Activated CD8-positive, alpha-beta T cell treated with anti-CD3 and anti-CD28 coated beads for 36 hours (primary cell): ENCODE results near the gene DIAPH3. TPM values are rescaled to one million over a fixed set of nuclear protein-coding genes. Genes with fewer than 3 reads are reported as not detected.

ENCODE experiments used
- ATAC-seq: fragments of 200-7000 bp; cut with Tn5 transposase; one replicate; pipeline ENCODE4 v1.10.0; 2021; ENCODE audit warnings: mild to moderate bottlenecking, moderate library complexity
- CTCF ChIA-PET: fragments of 350-600 bp; sonication (Branson Sonifier 250); formaldehyde crosslinking; loops from one replicate; lab custom pipeline; 2021; ENCODE audit warnings: antibody characterized with exemption; lab: Charles Lee
- POLR2A ChIA-PET: fragments of 350-600 bp; sonication (Branson Sonifier 250); formaldehyde crosslinking; loops from one replicate; lab custom pipeline; 2021; ENCODE audit warnings: antibody characterized with exemption; lab: Charles Lee
- DNase-seq: peaks from one replicate; pipeline ENCODE4 v3.0.0-alpha.2; 2020
- H3K27ac Mint-ChIP-seq: one replicate; pipeline ENCODE4 v1.8.0; 2021; ENCODE audit warnings: mild to moderate bottlenecking, mixed read lengths
- H3K27me3 Mint-ChIP-seq: one replicate; pipeline ENCODE4 v1.8.0; 2021; ENCODE audit warnings: mixed read lengths
- H3K36me3 Mint-ChIP-seq: one replicate; pipeline ENCODE4 v1.8.0; 2021; ENCODE audit warnings: low read depth, mixed read lengths
- H3K4me1 Mint-ChIP-seq: one replicate; pipeline ENCODE4 v1.8.0; 2021; ENCODE audit warnings: low read depth, mixed read lengths
- H3K4me3 Mint-ChIP-seq: one replicate; pipeline ENCODE4 v1.8.0; 2021; ENCODE audit warnings: mild to moderate bottlenecking, moderate library complexity, mixed read lengths
- H3K9me3 Mint-ChIP-seq: one replicate; pipeline ENCODE4 v1.8.0; 2021; ENCODE audit warnings: mixed read lengths
- intact Hi-C: fragments of 100-400 bp; cut with micrococcal nuclease; formaldehyde crosslinking; loops from one replicate; pipeline ENCODE4 v1.10.0; 2022
- total RNA-seq, 2 experiments: library from RNA; stranded (reverse); gene quantifications; one replicate each; pipeline ENCODE4 v1.2.3, GENCODE V29; 2021
- TF ChIP-seq, protein P1 (sequence below): fragments of 200-600 bp; IDR thresholded peaks from one replicate; pipeline ENCODE4 v1.8.0; 2022; ENCODE audit warnings: antibody characterized with exemption, mild to moderate bottlenecking

The DIAPH3 gene
- total RNA-seq, 2 experiments from 2014 or later: 23.0 to 25.4 TPM

DNA sequence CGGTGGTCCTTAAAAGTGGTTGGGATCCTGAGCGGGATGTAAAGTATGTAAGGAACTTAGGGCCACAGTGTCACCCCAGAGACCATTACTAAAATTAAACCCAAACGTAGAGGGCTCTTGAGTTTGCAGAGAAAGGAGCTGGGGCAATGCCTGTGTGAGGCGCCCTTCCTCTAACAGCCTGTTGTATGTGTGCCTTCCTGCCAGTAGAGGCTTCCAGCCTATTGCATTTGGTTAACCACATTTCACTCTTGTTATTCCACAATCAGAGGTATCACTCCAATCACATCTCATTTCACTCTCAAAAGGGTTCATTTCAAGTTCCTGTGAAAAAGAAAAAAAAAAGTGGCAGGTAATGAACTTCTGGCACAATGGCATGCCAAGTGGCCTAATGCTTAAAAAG is 29.4 kb downstream of the DIAPH3 start:
- intact Hi-C loops: no loop called here
- Mint-ChIP-seq H3K4me3 (no peak overlapping the region), H3K9me3 (no peaks in the 10 kb centered on the region), H3K4me1 (peaks cover 9% of the 10 kb centered on the region), H3K36me3 (no peaks in the 10 kb centered on the region), H3K27me3 (no peaks in the 10 kb centered on the region), H3K27ac (no peak overlapping the region)
- ChIA-PET CTCF (no interaction called here), POLR2A (interaction anchor here (1.3 kb wide), 1 partner anchor 27 kb away, joined by 3 read pairs; no protein-coding TSS in a partner anchor)
- TF ChIP-seq, protein P1, sequence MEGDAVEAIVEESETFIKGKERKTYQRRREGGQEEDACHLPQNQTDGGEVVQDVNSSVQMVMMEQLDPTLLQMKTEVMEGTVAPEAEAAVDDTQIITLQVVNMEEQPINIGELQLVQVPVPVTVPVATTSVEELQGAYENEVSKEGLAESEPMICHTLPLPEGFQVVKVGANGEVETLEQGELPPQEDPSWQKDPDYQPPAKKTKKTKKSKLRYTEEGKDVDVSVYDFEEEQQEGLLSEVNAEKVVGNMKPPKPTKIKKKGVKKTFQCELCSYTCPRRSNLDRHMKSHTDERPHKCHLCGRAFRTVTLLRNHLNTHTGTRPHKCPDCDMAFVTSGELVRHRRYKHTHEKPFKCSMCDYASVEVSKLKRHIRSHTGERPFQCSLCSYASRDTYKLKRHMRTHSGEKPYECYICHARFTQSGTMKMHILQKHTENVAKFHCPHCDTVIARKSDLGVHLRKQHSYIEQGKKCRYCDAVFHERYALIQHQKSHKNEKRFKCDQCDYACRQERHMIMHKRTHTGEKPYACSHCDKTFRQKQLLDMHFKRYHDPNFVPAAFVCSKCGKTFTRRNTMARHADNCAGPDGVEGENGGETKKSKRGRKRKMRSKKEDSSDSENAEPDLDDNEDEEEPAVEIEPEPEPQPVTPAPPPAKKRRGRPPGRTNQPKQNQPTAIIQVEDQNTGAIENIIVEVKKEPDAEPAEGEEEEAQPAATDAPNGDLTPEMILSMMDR: no peak
- DNase-seq (peak; percentile 2), ATAC-seq (peak; percentile 42)

DNA sequence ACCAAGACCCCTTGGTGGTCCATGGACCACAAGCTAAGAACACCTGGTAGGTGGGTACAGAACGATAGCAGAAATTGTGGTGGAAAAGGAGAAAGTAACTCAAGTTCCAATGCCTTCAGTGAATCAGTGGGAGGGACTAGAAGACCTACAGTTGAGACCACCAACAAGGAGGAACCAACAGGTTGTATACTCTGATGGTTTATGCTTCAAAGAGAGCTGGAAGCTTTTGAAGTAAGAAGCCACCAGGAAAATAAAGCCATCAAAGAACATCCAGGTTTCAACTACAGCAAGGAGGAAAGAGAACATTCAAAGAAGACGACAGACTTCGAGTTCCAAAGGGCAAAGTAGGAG is 42.4 kb downstream of the DIAPH3 start:
- Mint-ChIP-seq H3K36me3 (peaks cover 10% of the 10 kb centered on the region), H3K4me3 (no peak overlapping the region), H3K27me3 (no peaks in the 10 kb centered on the region), H3K9me3 (peaks cover 3% of the 10 kb centered on the region), H3K27ac (no peak overlapping the region), H3K4me1 (peaks cover 5% of the 10 kb centered on the region)
- POLR2A ChIA-PET: no interaction called here
- DNase-seq: no peak
- intact Hi-C loops: no loop called here
- CTCF ChIA-PET: no interaction called here
- no peak for ATAC-seq
- TF ChIP-seq, protein P1: no peak

DNA sequence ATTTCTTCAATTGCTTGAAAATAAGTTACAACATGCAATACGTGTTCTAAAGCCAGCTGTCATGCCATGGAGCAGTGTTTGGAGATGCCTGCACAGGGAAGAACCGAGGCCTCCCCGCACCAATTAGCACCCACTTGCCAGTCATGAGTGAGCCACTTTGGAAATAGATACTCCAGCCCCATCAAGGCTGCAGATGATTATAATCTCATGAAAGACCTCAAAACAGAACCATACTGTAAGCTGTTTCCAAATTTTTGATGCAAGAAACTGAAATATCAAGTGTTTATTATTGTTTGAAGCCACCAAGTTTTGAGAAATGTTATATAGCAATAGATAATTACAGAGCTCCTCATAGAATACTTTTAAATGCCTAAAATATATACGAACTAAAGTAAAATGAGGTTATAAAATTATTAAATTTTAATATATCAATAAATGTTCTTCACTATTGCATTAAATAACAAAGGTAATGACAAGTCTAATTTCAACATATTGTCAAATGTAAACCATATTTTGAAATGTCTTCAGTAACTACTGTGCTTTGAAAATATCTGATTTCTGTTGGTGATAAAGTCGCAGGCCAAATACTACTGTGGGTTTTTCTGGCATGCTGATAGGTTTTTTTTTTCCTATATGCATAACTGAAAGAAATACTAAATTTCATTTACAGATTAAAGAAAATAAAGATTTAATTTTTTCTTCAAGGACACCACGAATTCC is 43.0 kb downstream of the DIAPH3 start:
- H3K4me1 Mint-ChIP-seq: peaks cover 5% of the 10 kb centered on the region
- ChIA-PET CTCF (no interaction called here), POLR2A (no interaction called here)
- TF ChIP-seq, protein P1: no peak
- ATAC-seq: no peak
- H3K36me3 Mint-ChIP-seq: peaks cover 8% of the 10 kb centered on the region
- H3K4me3 Mint-ChIP-seq: no peak overlapping the region
- H3K27me3 Mint-ChIP-seq: no peaks in the 10 kb centered on the region
- DNase-seq: no peak
- no peaks in the 10 kb centered on the region for H3K9me3 Mint-ChIP-seq
- intact Hi-C loops: no loop called here
- no peak overlapping the region for H3K27ac Mint-ChIP-seq

DNA sequence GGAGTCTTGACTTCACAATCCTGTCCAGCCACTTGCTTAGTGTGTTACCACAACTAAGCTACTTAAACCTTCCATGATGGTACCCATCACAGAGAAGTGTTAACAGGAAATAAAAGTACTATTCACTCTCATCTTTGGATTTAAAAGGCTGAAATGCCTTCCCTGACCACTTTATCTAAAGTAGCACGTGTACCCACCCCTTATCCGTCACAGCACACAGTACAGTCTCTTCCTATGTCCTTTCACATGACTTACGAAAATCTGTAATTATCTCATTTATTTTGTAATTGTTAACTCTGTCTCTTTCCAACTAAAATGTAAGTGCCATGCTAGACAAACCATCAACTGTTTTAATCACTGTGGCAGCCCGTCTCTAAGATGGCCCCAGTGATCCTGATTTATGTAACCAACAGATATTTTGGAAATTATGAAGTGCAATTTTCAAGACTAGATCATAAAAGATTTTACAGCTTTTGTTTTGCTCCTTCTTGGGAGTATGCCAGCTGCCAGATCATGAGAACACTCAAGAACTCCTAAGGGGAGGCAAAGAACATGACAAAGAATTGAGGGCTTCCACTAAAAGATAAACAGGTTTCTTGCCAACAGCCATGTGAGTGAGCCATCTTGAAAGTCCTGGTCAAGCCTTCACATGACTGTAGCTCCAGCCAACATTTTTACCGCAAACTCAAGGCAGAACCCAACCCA is 44.9 kb downstream of the DIAPH3 start:
- no peak for ATAC-seq
- intact Hi-C loops: no loop called here
- Mint-ChIP-seq H3K9me3 (peaks cover 12% of the 10 kb centered on the region), H3K4me1 (peaks cover 5% of the 10 kb centered on the region), H3K4me3 (no peak overlapping the region), H3K27ac (no peak overlapping the region), H3K27me3 (no peaks in the 10 kb centered on the region), H3K36me3 (peaks cover 14% of the 10 kb centered on the region)
- no peak for DNase-seq
- ChIA-PET POLR2A (no interaction called here), CTCF (interaction anchor here (0.6 kb wide), 1 partner anchor 9 kb away, joined by 3 read pairs; no protein-coding TSS in a partner anchor)
- TF ChIP-seq, protein P1: no peak

DNA sequence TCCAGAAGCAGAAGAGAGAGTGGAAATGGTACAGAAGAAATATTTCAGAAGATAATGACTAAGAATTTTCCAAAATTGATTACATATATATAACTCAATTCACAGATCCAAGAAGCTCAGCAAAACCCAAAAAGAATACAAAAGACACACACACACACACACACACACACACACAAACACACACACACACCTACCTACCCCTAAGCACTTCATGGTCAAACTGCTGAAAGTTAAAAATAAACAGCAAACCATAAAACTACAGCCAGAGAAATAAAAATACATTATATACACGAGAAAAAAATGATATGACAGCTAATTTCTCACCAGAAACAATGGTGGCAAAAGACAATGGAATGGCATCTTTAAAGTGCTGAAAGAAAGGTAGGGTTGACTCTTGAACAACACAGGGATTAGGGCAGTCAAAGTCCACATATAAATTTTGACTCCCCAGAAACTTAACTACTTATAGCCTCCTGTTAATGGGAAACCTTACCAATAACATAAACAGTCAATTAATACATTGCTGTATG is 49.2 kb downstream of the DIAPH3 start:
- Mint-ChIP-seq H3K9me3 (peaks cover 18% of the 10 kb centered on the region), H3K4me3 (no peak overlapping the region), H3K27ac (no peak overlapping the region), H3K27me3 (no peaks in the 10 kb centered on the region), H3K4me1 (peaks cover 5% of the 10 kb centered on the region), H3K36me3 (peaks cover 23% of the 10 kb centered on the region)
- DNase-seq (no peak), ATAC-seq (no peak)
- TF ChIP-seq, protein P1: no peak
- CTCF ChIA-PET: no interaction called here
- intact Hi-C loops: no loop called here
- POLR2A ChIA-PET: no interaction called here
